NCI-H187 (cell line): ENCODE results near the gene CETP.

Experiments
- DNase-seq, 2 experiments: peaks; one replicate each; lab custom pipeline; 2025; lab: John Stamatoyannopoulos, UW

CETP gene

GRCh38 chr16:57021757-57022156 lies 60.0 kb downstream of the CETP start:
- no peak for DNase-seq

- DNase-seq, result no peak
Measured at GRCh38 chr16:57022445-57022844, 60.7 kb downstream of the CETP start.

DNA sequence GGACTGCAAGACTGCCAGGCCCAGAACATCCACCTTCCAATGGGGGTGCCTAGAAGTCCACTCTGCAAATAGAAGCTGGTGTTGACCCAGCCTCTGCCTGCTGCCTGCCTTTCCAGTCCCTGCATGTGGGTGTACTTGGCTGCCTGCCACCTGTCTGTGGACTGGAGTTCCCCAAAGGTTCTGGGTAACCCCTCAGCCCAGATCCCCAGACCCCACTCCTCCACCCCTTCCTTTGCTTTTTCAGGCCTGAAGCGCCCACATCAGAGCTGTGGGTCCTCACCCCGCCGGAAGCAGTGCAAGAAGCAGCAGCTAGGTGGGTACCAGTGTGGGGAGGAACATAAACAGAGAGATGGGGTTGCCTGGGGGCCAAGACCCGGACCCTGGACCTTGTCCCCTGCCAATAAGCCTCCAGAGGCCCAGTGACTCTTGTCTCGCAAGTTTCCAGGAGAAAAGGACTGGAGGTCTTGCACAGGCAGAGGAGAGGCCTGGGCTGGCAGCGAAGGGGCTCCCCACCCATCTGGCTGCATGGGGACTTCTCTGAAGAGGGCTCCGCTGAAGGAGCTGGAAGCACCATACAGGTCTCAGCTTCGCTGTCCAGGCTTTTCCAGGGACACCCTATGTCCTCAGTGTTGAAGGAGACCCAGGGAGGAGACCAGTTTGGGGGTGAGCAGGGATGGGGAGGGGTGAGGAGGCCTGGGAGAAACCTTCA lies 61.9 kb downstream of the CETP start:
- no peak for DNase-seq

DNA sequence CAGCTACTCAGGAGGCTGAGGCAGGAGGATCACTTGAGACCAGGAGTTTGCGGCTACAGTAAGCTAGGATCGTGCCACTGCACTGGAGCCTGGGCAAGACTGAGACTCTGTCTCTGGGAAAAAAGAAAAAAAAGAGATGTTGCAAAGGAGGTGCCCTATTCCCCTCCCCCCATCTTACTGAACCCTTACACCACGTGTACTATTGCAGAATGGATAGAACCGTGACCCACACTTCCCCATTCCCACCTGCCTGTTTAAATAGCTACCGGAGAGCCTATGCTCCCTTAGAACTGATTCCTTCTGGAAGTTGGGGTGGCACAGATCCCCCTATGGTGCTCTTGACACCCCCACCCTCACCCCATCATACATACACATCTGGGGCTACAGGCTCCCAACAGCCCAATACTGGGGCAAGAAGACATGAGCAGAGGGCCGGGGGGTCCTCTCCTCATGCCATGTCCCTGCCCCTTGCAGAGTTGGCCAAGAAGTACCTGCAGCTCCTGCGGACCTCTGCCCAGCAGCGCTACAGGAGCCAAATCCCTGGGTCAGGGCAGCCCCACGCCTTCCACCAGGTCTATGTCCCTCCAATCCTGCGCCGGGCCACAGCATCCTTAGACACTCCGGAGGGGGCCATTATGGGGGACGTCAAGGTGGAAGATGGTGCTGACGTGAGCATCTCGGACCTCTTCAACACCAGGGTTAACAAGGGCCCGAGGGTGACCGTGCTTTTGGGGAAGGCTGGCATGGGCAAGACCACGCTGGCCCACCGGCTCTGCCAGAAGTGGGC lies 63.3 kb downstream of the CETP start:
- DNase-seq, result no peak

GRCh38 chr16:57025941-57026777 lies 64.4 kb downstream of the CETP start:
- DNase-seq, result no peak

- no peak for DNase-seq
Measured at GRCh38 chr16:57026778-57027062, 65.0 kb downstream of the CETP start.

DNA sequence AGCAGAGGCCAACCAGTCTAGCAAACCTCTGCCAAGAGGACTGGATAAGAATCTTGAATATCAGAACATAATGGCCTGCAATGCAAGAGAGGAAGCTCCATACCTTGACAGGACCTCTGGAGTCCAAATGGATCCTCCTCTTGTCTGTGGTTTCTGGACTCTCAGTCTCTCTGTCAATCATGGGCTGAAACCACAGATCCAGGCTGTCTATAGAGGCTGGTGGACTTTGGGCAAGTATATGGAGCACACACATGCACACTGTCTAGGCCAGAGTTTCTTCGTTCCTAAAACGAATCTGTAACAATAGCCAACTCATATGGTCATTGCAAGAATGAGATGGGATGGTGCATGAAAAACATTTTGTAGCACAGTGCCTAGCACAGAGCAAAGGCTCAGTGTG lies 65.3 kb downstream of the CETP start:
- DNase-seq, result no peak

GRCh38 chr16:57028086-57028485 lies 66.3 kb downstream of the CETP start:
- no peak for DNase-seq

DNA sequence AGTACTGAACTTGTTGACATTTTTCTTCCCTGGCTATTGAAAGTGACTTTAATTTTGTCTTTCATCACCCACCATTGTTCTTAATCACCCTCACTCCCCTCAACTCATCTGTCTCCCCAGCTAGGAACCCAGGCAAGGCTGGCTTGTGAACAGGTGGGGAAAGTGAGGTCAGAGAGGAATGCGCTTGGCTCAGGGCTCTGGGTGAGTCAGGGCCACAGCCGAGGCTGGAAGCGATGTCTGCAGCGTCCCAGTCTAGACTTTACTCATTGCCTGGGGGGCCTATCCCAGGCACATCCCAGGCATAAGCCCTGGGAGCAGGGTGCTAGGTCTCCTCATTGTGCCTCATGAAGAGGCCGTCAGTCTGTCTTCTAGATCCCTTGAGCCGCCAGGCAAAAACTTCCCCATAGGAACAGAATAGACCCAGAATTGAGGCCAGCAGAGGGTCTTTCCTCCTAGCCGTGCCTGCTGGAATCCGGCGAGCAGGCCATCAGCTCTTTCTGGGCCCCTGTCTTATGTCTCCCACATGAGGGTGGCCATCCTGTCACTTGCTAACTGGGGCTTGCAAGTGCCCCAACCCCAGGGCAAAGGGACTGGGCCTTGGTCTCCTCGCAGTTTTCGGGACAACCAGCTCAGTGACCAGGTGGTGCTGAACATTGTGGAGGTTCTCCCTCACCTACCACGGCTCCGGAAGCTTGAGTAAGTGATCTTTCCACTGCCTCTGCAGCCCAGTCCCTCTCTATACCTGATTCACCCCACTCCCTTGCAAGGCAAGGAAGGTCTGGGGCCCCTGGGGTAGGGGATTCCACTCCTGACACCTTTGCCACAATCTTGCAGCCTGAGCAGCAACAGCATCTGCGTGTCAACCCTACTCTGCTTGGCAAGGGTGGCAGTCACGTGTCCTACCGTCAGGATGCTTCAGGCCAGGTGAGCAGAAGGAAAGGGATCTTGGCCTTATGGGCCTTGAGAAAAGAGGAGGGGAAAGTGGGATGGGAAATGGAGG lies 67.7 kb downstream of the CETP start:
- DNase-seq, result no peak

- DNase-seq, result no peak
Measured at GRCh38 chr16:57030346-57030902, 68.7 kb downstream of the CETP start.

DNA sequence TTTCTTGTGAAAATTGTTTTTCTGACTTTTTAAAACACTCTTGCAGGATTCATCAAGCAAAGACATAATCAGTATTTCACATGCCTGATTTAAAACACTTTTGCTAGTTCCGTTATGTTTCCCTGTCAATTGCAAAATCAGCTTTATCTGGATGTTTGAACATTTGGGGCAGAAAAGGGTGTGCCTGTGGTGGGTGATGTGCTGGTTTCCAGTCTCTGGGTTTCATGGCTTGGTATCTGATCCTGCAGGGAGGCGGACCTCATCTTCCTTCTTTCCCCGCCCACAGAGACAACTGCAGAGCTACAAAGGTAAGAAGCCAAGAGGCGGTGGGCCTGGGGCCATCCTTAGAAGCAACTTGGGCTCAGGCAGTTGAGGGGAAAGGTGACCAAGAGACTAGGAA lies 69.4 kb downstream of the CETP start:
- no peak for DNase-seq

- DNase-seq, result no peak
Measured at GRCh38 chr16:57032346-57032745, 70.6 kb downstream of the CETP start.

DNA sequence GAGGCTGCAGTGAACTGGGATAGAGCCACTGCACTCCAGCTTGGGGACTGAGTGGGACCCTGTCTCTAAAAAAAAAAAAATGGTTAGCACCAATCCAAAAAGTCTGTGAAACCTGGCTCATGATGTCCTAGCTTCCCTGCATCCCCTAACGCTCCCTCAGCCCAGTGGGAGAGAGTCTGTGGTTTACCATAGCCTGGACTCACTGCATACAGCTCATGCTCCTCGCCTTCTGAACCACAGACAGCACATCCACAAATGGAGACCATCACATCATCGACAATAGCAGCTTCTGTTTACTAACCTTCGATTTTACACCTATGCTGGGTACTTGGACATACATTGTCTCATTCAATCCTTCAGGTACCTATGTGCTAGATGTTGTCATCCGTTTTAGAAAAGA lies 71.2 kb downstream of the CETP start:
- DNase-seq, result no peak
